Type B pancreatic cell (in vitro differentiated cells): ENCODE measurements around the gene PRR3. TPM values are rescaled to one million over a fixed set of nuclear protein-coding genes. Genes with fewer than 3 reads are reported as not detected.

Source experiments
- DNase-seq: peaks from one replicate; pipeline ENCODE4 v3.0.0; 2021; ENCODE audit warnings: mixed read lengths; ENCODE audit not compliant: unreplicated experiment; ENCODE audit errors: extremely low spot score
- H3K27ac Mint-ChIP-seq: 2 replicates; pipeline ENCODE4 v1.8.0; 2021; ENCODE audit warnings: mild to moderate bottlenecking, mixed read lengths
- H3K27me3 Mint-ChIP-seq: 2 replicates; pipeline ENCODE4 v1.8.0; 2021; ENCODE audit warnings: mixed read lengths
- H3K36me3 Mint-ChIP-seq: 2 replicates; pipeline ENCODE4 v1.8.0; 2021; ENCODE audit warnings: mixed read lengths
- H3K4me1 Mint-ChIP-seq: one replicate; pipeline ENCODE4 v1.8.0; 2021; ENCODE audit warnings: mixed read lengths; ENCODE audit not compliant: unreplicated experiment
- H3K4me3 Mint-ChIP-seq: 2 replicates; pipeline ENCODE4 v1.8.0; 2021; ENCODE audit warnings: mild to moderate bottlenecking, mixed read lengths
- H3K9me3 Mint-ChIP-seq: 2 replicates; pipeline ENCODE4 v1.8.0; 2021; ENCODE audit warnings: mixed read lengths
- total RNA-seq: library from RNA; stranded (reverse); gene quantifications from 2 replicates; pipeline ENCODE4 v1.2.1, GENCODE V29; 2021; ENCODE audit warnings: low replicate concordance
- TF ChIP-seq, protein P1 (sequence below): fragments of 200-600 bp; sonication (generic); conservative IDR thresholded peaks from 2 replicates; pipeline ENCODE4 v1.5.0; 2021; ENCODE audit warnings: antibody characterized with exemption, mild to moderate bottlenecking

Gene PRR3
- total RNA-seq, 1 donor from 2014 or later, result 32.5 TPM

DNA sequence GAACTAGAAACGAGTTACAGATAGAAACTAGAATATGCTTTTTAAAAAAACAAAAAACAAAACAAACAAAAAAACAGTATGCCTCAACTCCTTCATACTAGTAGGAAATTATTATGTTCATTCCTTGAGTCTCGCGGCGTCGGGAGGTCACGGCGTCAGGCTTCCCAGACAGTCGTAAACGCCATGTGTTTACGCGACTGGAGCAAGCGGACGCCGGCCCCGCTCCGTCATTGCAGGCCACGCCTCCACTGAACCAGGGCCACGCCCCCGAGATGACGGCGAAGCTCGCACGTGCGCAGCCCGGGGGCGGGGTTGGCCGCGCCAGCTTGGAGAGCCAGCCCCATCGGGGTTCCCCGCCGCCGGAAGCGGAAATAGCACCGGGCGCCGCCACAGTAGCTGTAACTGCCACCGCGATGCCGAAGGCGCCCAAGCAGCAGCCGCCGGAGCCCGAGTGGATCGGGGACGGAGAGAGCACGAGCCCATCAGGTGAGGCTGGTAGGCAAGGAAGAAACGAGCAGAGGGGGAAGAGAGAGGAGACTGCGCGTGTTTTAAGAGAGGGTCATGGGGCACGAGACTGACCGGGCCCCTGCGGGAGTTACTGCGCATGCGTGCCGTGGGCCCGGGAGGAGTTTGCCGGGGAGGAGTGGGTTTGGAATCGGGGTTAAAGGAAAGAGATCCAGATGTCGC is 14.1 kb downstream of the PRR3 start, which contains the start of gene ABCF1:
Gene ABCF1 (plus strand): TSS at position 368 of the 687 bp plus-strand sequence. CDS start 46 bp downstream, at position 414.
- TF ChIP-seq, protein P1, sequence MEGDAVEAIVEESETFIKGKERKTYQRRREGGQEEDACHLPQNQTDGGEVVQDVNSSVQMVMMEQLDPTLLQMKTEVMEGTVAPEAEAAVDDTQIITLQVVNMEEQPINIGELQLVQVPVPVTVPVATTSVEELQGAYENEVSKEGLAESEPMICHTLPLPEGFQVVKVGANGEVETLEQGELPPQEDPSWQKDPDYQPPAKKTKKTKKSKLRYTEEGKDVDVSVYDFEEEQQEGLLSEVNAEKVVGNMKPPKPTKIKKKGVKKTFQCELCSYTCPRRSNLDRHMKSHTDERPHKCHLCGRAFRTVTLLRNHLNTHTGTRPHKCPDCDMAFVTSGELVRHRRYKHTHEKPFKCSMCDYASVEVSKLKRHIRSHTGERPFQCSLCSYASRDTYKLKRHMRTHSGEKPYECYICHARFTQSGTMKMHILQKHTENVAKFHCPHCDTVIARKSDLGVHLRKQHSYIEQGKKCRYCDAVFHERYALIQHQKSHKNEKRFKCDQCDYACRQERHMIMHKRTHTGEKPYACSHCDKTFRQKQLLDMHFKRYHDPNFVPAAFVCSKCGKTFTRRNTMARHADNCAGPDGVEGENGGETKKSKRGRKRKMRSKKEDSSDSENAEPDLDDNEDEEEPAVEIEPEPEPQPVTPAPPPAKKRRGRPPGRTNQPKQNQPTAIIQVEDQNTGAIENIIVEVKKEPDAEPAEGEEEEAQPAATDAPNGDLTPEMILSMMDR, result no peak
- Mint-ChIP-seq H3K9me3 (no peaks in the 10 kb centered on the region), H3K27me3 (peaks cover 4% of the 10 kb centered on the region), H3K4me3 (peak within 1 kb of the TSS; percentile 97), H3K4me1 (peaks cover 29% of the 10 kb centered on the region), H3K27ac (peak within 1 kb of the TSS; percentile 98), H3K36me3 (no peaks in the 10 kb centered on the region)
- peak; percentile 99 for DNase-seq

DNA sequence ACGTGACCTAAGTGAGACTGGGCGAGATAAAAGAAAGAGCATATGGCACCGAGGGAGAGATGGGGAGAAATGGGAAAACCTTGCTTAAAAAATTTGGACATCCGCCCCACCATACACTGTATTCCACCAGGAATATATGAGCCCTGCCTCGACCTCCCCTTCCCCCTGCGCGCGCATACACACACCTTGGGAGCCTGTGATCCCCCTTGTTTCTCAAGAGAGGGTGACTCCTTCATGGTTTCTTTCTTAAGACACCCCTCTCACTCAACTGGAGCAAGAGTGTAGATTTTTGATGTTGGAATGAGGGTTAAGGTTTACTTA is 14.6 kb downstream of the PRR3 start:
- H3K36me3 Mint-ChIP-seq, result peaks cover 4% of the 10 kb centered on the region
- H3K4me3 Mint-ChIP-seq, result peak overlapping the region; percentile 97
- H3K27me3 Mint-ChIP-seq, result peaks cover 4% of the 10 kb centered on the region
- H3K9me3 Mint-ChIP-seq, result no peaks in the 10 kb centered on the region
- H3K4me1 Mint-ChIP-seq, result peaks cover 29% of the 10 kb centered on the region
- TF ChIP-seq, protein P1, result no peak
- DNase-seq, result no peak
- H3K27ac Mint-ChIP-seq, result peak overlapping the region; percentile 98

DNA sequence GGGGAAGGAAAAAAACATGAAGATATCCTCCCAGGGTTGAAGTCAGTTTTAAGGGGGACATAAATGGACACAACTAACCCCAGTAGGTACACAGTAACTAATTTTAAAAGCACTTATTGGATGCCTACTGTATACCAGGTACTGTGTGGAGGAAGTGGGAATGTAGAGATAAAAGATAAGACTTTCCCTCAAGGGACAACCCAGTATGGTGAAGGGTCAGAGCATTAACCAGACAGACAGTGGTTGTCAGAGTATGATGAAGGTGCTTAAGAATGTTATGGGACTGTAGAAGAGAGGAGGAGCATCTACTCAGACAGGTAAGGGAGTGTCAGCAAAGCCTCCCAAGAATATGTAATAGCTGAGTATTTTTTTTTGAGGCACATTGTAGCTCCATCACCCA is 15.1 kb downstream of the PRR3 start:
- peak overlapping the region; percentile 98 for H3K27ac Mint-ChIP-seq
- TF ChIP-seq, protein P1, result no peak
- H3K9me3 Mint-ChIP-seq, result no peaks in the 10 kb centered on the region
- peaks cover 29% of the 10 kb centered on the region for H3K4me1 Mint-ChIP-seq
- peak overlapping the region; percentile 97 for H3K4me3 Mint-ChIP-seq
- peaks cover 4% of the 10 kb centered on the region for H3K27me3 Mint-ChIP-seq
- no peak for DNase-seq
- H3K36me3 Mint-ChIP-seq, result peaks cover 8% of the 10 kb centered on the region

DNA sequence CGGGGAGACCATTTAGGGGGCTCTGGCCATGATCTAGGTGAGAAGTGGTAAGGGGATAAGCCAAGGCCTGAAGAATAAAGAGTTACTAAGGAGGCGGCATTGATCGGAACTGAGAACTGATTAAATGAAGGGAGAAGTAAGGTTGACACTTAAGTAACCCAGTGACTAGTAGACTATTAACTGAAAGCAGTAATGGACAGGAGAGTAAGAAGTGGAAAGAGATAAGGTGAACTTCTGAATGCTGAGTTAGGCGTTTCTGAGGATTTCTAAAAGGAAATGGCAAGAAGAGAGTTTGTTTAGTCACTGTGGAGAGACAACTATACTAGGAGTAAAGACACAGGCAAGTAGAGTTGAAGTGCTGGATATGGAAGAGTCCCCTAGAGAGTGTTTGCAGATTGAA is 16.0 kb downstream of the PRR3 start:
- DNase-seq, result no peak
- Mint-ChIP-seq H3K36me3 (peaks cover 12% of the 10 kb centered on the region), H3K27ac (peak overlapping the region; percentile 98), H3K4me3 (peak overlapping the region; percentile 97), H3K9me3 (no peaks in the 10 kb centered on the region), H3K4me1 (peaks cover 29% of the 10 kb centered on the region), H3K27me3 (peaks cover 4% of the 10 kb centered on the region)
- TF ChIP-seq, protein P1, result no peak

DNA sequence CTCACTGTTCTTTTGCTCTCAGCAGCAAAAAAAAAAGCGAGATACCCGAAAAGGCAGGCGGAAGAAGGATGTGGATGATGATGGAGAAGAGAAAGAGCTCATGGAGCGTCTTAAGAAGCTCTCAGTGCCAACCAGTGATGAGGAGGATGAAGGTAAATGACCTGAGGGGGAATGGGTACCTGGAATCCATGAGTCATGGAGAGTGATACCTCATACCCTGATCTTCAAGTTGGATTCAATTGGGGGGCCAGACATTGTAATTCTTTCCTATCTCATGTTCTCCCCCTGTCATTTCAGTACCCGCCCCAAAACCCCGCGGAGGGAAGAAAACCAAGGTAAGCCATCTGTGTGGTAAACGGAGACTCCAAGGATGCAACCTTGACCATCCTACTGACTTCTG is 21.0 kb downstream of the PRR3 start:
- DNase-seq, result no peak
- Mint-ChIP-seq H3K36me3 (peaks cover 26% of the 10 kb centered on the region), H3K4me3 (no peak overlapping the region), H3K9me3 (no peaks in the 10 kb centered on the region), H3K4me1 (peaks cover 8% of the 10 kb centered on the region), H3K27me3 (no peaks in the 10 kb centered on the region), H3K27ac (no peak overlapping the region)
- TF ChIP-seq, protein P1, result no peak
